NT2/D1 (cell line): Measurements from ENCODE around the gene MAGI3.

Experiments
- YY1 ChIP-seq: IDR thresholded peaks from 2 replicates; pipeline ENCODE4 v1.6.1; 2011; ENCODE audit not compliant: insufficient read length, insufficient read depth
- ZNF274 ChIP-seq: IDR thresholded peaks from 2 replicates; pipeline ENCODE4 v1.6.1; 2011; ENCODE audit warnings: mild to moderate bottlenecking, low read depth, low read length

DNA sequence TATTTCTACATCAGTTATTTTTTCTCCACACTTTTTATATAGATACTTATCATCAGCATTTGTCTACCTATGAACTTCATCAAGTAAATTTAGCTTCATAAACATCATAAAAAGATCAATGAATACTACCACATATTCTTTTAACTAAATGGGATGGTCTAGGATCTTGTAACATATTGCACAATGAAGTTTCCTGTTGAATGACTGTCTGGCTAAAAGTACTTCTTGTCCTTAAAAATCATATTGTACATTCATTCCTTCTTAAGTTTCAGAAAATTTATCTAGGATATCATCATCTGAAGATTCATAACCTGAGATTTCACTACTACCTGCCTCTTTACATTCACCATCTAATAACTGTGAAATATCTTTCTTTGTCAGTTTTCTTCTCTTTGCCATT is 69.0 kb downstream of the MAGI3 start:
- TF ChIP-seq YY1, result no peak
- TF ChIP-seq ZNF274, result no peak
